ENCODE data around the gene CD34.
"Not testable (repeated sequence)": the region's sequence is repeated elsewhere in the genome, so short reads cannot be mapped to it uniquely, and the experiment has no call there.

The CD34 gene

GRCh38 chr1:207878939-207879338, 32.0 kb downstream of the CD34 start:
- DNase-seq (ENCODE audit: low read depth, low spot score) = no peak
- no CpG with 5 or more reads among the region's 1 CpG for WGBS (ENCODE audit: insufficient coverage, insufficient read length)
- Histone ChIP-seq H3K27ac (ENCODE audit: low read length) (no peak overlapping the region), H3K36me3 (ENCODE audit: control insufficient read depth, insufficient read depth, low read length) (no peaks in the 10 kb centered on the region), H3K27me3 (ENCODE audit: control insufficient read depth, insufficient read depth, low read length) (no peaks in the 10 kb centered on the region), H3K9me3 (ENCODE audit: control insufficient read depth, insufficient read depth, low read length) (no peaks in the 10 kb centered on the region), H3K4me3 (ENCODE audit: low read length) (no peak overlapping the region), H3K4me1 (ENCODE audit: control insufficient read depth, insufficient read depth, low read length) (no peaks in the 10 kb centered on the region)

GRCh38 chr1:207877914-207878313, 33.0 kb downstream of the CD34 start:
- not testable (repeated sequence) for H3K4me1 ChIP-seq (ENCODE audit: control insufficient read depth, insufficient read depth, low read length); H3K27me3 ChIP-seq (ENCODE audit: control insufficient read depth, insufficient read depth, low read length); H3K36me3 ChIP-seq (ENCODE audit: control insufficient read depth, insufficient read depth, low read length); H3K4me3 ChIP-seq (ENCODE audit: low read length); DNase-seq (ENCODE audit: low read depth, low spot score); H3K27ac ChIP-seq (ENCODE audit: low read length); H3K9me3 ChIP-seq (ENCODE audit: control insufficient read depth, insufficient read depth, low read length)
- WGBS (ENCODE audit: insufficient coverage, insufficient read length) = no CpG with 5 or more reads among the region's 5 CpGs

GRCh38 chr1:207876131-207876530, 34.8 kb downstream of the CD34 start:
- no peak for DNase-seq (ENCODE audit: low read depth, low spot score)

GRCh38 chr1:207875532-207875931, 35.4 kb downstream of the CD34 start:
- no peak for DNase-seq (ENCODE audit: low read depth, low spot score)
- H3K4me1 ChIP-seq (ENCODE audit: control insufficient read depth, insufficient read depth, low read length) = no peaks in the 10 kb centered on the region
- H3K36me3 ChIP-seq (ENCODE audit: control insufficient read depth, insufficient read depth, low read length) = no peaks in the 10 kb centered on the region
- H3K9me3 ChIP-seq (ENCODE audit: control insufficient read depth, insufficient read depth, low read length) = no peaks in the 10 kb centered on the region
- no peak overlapping the region for H3K27ac ChIP-seq (ENCODE audit: low read length)
- H3K27me3 ChIP-seq (ENCODE audit: control insufficient read depth, insufficient read depth, low read length) = no peaks in the 10 kb centered on the region
- no CpG with 5 or more reads among the region's 4 CpGs for WGBS (ENCODE audit: insufficient coverage, insufficient read length)
- H3K4me3 ChIP-seq (ENCODE audit: low read length) = no peak overlapping the region

More at GRCh38 chr1:207876131-207876530, 34.8 kb downstream of the CD34 start:
- Histone ChIP-seq H3K27me3 (ENCODE audit: control insufficient read depth, insufficient read depth, low read length) (no peaks in the 10 kb centered on the region), H3K9me3 (ENCODE audit: control insufficient read depth, insufficient read depth, low read length) (no peaks in the 10 kb centered on the region), H3K36me3 (ENCODE audit: control insufficient read depth, insufficient read depth, low read length) (no peaks in the 10 kb centered on the region), H3K4me1 (ENCODE audit: control insufficient read depth, insufficient read depth, low read length) (no peaks in the 10 kb centered on the region), H3K4me3 (ENCODE audit: low read length) (no peak overlapping the region), H3K27ac (ENCODE audit: low read length) (no peak overlapping the region)
- WGBS (ENCODE audit: insufficient coverage, insufficient read length) = no CpG with 5 or more reads among the region's 4 CpGs

GRCh38 chr1:207873055-207873890, 37.7 kb downstream of the CD34 start:
- H3K4me1 ChIP-seq (ENCODE audit: control insufficient read depth, insufficient read depth, low read length) = no peaks in the 10 kb centered on the region; the same call in 1 of the 2 replicates
- H3K4me3 ChIP-seq (ENCODE audit: low read length) = no peak overlapping the region
- no peaks in the 10 kb centered on the region; the same call in 1 of the 2 replicates for H3K27me3 ChIP-seq (ENCODE audit: control insufficient read depth, insufficient read depth, low read length)
- no CpG with 5 or more reads among the region's 8 CpGs for WGBS (ENCODE audit: insufficient coverage, insufficient read length)
- no peak overlapping the region for H3K27ac ChIP-seq (ENCODE audit: low read length)
- H3K36me3 ChIP-seq (ENCODE audit: control insufficient read depth, insufficient read depth, low read length) = no peaks in the 10 kb centered on the region
- no peaks in the 10 kb centered on the region for H3K9me3 ChIP-seq (ENCODE audit: control insufficient read depth, insufficient read depth, low read length)
- no peak for DNase-seq (ENCODE audit: low read depth, low spot score)

- Histone ChIP-seq H3K36me3 (ENCODE audit: control insufficient read depth, insufficient read depth, low read length) (no peaks in the 10 kb centered on the region), H3K27me3 (ENCODE audit: control insufficient read depth, insufficient read depth, low read length) (no peaks in the 10 kb centered on the region; the same call in 1 of the 2 replicates), H3K9me3 (ENCODE audit: control insufficient read depth, insufficient read depth, low read length) (no peaks in the 10 kb centered on the region), H3K4me1 (ENCODE audit: control insufficient read depth, insufficient read depth, low read length) (peaks cover 1% of the 10 kb centered on the region; the same call in 1 of the 2 replicates), H3K4me3 (ENCODE audit: low read length) (no peak overlapping the region), H3K27ac (ENCODE audit: low read length) (no peak overlapping the region)
- no CpG with 5 or more reads among the region's 2 CpGs for WGBS (ENCODE audit: insufficient coverage, insufficient read length)
- DNase-seq (ENCODE audit: low read depth, low spot score) = no peak
These were observed 38.3 kb downstream of the CD34 start for GRCh38 chr1:207872621-207873020.

GRCh38 chr1:207871117-207871649, 39.7 kb downstream of the CD34 start:
- Histone ChIP-seq H3K9me3 (ENCODE audit: control insufficient read depth, insufficient read depth, low read length) (no peaks in the 10 kb centered on the region), H3K27me3 (ENCODE audit: control insufficient read depth, insufficient read depth, low read length) (no peaks in the 10 kb centered on the region; the same call in 1 of the 2 replicates), H3K4me1 (ENCODE audit: control insufficient read depth, insufficient read depth, low read length) (peaks cover 3% of the 10 kb centered on the region; the same call in 1 of the 2 replicates), H3K27ac (ENCODE audit: low read length) (no peak overlapping the region), H3K36me3 (ENCODE audit: control insufficient read depth, insufficient read depth, low read length) (no peaks in the 10 kb centered on the region), H3K4me3 (ENCODE audit: low read length) (no peak overlapping the region)
- no peak for DNase-seq (ENCODE audit: low read depth, low spot score)
- WGBS (ENCODE audit: insufficient coverage, insufficient read length) = no CpG with 5 or more reads among the region's 6 CpGs

GRCh38 chr1:207870306-207871031, 40.5 kb downstream of the CD34 start:
- no CpG with 5 or more reads among the region's 4 CpGs for WGBS (ENCODE audit: insufficient coverage, insufficient read length)
- no peak overlapping the region for H3K4me3 ChIP-seq (ENCODE audit: low read length)
- H3K4me1 ChIP-seq (ENCODE audit: control insufficient read depth, insufficient read depth, low read length) = peaks cover 3% of the 10 kb centered on the region; the same call in 1 of the 2 replicates
- DNase-seq (ENCODE audit: low read depth, low spot score) = no peak
- H3K27me3 ChIP-seq (ENCODE audit: control insufficient read depth, insufficient read depth, low read length) = no peaks in the 10 kb centered on the region; the same call in 1 of the 2 replicates
- no peaks in the 10 kb centered on the region for H3K9me3 ChIP-seq (ENCODE audit: control insufficient read depth, insufficient read depth, low read length)
- no peaks in the 10 kb centered on the region for H3K36me3 ChIP-seq (ENCODE audit: control insufficient read depth, insufficient read depth, low read length)
- H3K27ac ChIP-seq (ENCODE audit: low read length) = no peak overlapping the region

GRCh38 chr1:207869859-207870258, 41.1 kb downstream of the CD34 start:
- Histone ChIP-seq H3K4me1 (ENCODE audit: control insufficient read depth, insufficient read depth, low read length) (peaks cover 3% of the 10 kb centered on the region; the same call in 1 of the 2 replicates), H3K27ac (ENCODE audit: low read length) (no peak overlapping the region), H3K36me3 (ENCODE audit: control insufficient read depth, insufficient read depth, low read length) (no peaks in the 10 kb centered on the region), H3K27me3 (ENCODE audit: control insufficient read depth, insufficient read depth, low read length) (no peaks in the 10 kb centered on the region; the same call in 1 of the 2 replicates), H3K9me3 (ENCODE audit: control insufficient read depth, insufficient read depth, low read length) (no peaks in the 10 kb centered on the region), H3K4me3 (ENCODE audit: low read length) (no peak overlapping the region)
- DNase-seq (ENCODE audit: low read depth, low spot score) = no peak
- WGBS (ENCODE audit: insufficient coverage, insufficient read length) = no CpG with 5 or more reads among the region's 6 CpGs
